ENCODE data around the gene TGFB1.

TGFB1 gene

DNA sequence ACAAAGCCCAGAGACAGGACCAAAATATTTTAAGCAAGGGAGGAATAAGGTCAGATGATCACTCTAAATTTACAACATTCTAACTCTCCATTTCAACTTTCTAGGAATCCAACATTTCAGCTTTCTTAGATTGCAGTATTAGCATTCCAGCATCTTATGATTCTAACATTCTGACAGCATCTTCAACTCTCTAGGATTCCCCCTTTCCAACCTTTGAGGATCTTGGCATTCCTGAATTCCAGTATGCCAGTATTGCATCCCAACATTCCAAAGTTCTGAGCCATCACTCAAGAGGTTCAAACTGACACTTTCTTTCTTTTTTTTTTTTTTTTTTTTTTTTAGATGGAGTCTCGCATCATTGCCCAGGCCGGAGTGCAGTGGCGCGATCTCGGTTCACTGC lies 13.8 kb downstream of the TGFB1 start:
- DNase-seq, result no peak

DNA sequence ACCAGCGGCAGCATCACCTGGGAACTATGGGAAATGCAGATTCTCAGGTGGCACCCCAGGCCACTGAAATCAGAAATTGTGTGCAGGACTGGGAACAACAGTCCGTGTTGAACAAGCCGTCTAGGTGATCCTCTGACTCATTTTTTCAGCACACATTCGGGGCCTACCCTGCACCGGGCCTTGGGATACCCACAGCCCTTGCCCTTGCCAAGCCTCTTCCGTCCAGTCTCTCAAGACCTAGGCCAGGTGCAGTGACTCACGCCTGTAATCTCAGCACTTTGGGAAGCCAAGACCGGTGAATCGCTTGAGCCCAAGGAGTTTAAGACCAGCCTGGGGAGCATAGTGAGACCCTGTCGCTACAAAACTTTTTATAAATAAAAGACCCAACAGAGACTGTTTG lies 18.3 kb downstream of the TGFB1 start:
- no peak for DNase-seq

DNA sequence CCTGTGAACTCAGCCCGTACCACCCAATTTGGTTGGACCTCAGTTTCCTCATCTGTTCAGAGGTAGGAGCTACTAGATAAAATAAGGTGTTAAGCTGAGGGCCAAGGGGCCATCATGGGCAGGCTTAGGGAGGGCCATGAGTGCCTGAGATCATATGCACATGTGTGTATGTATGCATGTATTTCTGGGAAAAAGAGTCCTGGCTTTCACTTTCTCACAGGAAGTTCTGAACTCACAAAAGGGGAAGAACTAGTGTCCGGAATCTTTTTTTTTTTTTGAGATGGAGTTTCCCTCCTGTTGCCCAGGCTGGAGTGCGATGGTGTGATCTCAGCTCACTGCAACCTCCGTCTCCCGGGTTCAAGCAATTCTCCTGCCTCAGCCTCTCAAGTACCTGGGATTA lies 18.9 kb downstream of the TGFB1 start:
- no peak for DNase-seq

DNA sequence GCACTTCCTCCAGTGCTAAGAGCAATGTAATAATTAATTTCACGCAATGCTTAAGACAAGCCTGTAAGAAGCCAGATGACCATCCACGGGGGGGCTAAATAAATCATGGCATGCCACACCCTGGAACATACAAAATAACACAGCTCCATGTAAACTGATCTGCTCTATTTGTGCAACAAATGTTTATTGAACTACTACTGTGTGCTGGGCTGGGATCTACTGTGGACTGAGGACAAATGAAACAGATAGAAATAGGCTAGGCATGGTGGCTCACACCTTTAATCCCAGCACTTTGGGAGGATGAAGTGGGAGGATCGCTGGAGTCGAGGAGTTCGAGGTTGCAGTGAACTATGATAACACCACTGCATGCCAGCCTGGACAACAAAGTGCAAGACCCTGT lies 21.3 kb downstream of the TGFB1 start:
- no peak for DNase-seq

DNA sequence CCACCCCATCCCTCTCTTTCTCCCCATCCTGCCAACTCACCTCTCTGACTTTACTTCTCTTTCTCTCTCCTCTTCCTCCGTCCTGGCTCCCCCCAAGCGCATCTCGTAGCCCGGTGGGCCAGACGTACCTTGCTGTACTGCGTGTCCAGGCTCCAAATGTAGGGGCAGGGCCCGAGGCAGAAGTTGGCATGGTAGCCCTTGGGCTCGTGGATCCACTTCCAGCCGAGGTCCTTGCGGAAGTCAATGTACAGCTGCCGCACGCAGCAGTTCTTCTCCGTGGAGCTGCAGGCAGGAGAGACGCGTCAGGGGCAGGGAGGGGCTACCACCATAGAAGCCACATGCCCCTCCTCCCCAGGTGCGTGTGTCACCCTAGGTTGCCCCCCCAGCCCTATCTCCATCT lies 21.7 kb downstream of the TGFB1 start:
- no peak for DNase-seq

DNA sequence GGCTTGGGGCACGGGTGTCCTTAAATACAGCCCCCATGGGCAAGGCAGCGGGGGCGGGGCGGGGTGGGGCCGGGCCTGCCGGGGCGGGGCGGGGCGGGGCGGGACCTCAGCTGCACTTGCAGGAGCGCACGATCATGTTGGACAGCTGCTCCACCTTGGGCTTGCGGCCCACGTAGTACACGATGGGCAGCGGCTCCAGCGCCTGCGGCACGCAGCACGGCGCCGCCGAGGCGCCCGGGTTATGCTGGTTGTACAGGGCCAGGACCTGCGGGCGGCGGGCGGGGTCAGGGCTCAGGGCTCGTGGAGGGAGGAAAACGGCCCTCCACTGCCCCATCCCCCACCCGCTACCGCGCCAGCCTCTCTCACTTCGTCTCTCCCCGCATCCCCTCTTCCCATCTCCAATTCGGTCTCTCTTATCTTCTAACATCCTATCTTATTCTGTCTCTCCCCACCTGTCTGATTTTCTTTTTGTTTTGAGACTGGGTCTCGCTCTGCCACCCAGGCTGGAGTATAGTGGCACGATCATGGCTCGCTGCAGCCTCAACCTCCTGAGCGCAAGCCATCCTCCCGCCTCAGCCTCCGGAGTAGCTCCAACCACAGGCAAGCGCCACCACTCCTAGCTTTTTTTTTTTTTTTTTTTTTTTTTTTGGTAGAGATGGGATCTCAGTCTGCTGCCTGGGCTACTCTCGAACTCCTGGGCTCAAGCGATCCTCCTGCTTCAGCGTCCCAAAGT lies 22.6 kb downstream of the TGFB1 start:
- DNase-seq, result no peak

DNA sequence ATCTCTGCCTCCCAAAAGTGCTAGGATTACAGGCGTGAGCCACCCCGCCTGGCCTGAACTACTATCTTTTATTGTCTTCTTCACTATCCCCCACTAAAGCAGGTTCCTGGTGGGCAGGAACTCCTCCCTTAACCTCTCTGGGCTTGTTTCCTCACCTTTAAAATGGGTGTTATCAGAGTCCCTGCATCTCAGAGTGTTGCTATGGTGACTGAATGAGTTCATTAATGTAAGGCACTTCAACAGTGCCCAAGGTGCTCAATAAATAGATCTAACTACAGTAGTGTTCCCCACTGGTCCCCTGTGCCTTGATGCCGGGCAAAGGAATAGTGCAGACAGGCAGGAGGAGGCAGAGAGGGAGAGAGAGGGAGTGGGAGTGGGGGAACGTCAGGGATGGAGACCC lies 23.2 kb downstream of the TGFB1 start:
- DNase-seq, result no peak

DNA sequence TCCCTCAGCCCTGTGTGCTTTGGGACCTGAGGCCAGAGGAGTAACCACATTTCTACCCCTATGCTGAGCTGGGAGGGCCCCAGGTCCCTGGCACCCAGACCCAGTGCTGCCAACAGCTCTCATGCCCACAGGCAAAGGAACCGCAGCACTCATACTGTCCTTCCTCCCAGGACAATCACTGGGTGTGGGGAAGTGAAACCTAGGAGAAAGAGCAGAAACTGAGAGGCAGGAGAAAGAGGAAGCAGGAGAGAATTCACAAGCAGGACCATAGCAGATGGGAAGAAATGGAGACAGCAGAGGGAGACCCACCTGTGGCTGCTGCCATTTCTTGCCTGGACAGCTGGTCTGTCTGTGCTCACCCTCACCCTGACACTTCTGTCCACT lies 24.9 kb downstream of the TGFB1 start:
- DNase-seq, result no peak

DNA sequence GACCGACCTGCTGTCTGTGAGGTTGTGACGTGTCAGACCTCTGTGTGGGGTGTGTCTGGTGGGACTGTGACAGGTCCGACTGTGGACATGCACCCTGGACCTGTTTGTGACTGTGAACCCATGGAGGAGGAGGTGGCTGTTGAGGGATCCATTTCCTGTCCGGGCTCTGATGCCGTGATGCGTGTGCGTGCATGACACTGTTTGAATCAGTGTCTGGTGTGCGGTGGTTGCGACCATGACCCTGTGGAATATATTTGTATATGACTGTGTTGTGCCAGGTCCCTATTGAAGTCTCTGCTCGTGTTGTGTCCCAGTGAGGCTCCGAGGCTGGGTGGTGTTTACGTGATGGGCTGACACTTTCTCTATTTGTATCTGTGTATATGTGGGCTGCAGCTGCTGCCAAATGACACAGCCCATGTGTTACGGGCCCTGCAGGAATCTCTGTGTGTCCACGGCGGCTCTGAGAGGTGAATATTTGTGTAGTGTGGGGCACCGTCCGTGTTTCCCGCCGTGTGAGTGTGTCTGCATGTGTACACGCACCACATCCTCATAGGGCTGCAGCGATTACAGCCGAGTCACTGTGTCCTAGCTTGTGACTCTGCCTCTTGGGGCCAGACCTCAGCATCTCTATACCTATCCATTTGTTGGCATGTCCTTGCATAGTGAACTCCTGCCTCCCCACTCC lies 25.4 kb downstream of the TGFB1 start:
- no peak for DNase-seq

DNA sequence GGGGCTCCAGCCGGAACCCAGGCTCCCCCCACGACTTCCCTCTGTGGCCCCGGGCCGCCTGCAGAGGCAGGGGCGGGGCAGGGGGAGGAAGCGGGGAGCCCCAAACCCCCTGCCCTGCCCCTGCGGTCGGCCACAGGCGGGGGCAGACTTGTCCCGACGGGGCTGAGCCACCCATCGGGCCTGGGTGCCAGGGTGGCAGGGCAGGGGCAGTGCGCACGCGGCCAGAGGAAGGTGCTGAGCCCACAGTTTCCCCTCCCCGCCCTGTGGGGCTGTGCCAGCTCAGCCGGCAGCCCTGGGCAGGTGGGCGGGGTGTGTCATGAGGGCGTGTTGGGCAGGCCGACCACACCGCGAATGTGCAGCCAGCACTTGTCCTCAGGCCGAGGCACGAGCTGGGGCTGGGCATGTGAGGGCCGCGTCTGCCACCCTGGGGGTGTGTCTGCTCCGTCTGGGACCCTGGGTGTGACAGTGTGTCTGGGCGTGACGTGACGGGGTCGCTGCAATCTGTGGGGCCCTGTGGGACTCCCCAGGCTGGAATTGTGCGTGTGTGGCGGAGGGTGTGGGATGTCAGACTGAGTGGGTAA lies 26.1 kb downstream of the TGFB1 start:
- peak; percentile 80 to 86 for DNase-seq

DNA sequence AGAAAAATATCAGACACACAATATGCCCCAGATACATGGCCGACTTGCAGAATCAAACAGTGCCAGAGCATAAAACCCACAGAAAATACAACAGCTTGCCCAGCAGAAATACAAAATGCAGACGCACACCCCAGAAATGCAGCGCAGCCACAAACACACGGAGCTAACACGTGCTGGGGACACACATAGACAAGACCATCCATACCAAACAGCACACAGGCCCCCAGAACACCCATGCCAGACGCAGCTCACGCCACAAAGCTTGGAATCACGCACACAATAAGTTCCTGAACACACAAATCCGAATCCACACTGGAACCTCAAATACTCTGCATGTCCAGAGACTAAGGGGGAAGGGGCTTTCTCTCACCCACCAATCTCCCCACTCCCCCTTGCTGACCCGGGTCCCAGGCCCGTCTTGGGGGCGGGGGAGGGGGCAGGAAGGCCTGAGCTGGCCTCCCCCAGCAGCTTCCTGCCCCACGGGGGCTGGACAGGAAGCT lies 26.6 kb downstream of the TGFB1 start:
- DNase-seq, result no peak

DNA sequence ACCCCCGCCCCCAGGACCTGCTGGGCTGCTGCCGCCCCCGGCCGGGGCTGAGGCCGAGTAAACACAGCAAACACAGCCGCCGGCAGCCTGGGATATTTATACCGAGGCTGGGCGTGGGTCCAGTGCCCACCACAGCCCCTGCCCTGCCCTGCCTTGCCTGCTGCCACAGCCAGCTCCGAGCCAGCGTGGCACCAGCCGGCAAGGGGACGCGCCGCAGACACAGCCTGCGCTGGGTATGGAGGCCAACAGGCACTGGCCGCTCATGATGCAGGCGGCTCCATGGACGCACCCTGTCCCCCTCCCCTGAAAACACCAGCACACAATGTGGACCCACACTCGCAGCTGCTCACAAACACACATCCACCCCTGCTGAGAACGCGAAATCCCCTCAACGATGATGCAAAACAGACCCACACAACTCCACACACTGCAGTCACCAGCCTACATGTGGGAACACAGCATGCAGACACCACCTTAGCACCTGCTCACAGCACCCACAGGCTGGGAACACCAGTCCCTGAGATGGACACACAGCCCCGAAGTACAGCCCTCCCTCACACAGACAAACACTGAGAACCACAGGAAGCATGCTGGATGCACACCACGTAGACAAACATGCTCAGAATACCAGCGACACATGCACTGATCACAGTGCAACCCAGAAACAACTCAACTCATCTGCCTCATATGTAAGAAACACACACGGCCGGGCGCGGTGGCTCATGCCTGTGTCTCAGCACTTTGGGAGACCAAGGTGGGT lies 27.6 kb downstream of the TGFB1 start:
- no peak for DNase-seq

DNA sequence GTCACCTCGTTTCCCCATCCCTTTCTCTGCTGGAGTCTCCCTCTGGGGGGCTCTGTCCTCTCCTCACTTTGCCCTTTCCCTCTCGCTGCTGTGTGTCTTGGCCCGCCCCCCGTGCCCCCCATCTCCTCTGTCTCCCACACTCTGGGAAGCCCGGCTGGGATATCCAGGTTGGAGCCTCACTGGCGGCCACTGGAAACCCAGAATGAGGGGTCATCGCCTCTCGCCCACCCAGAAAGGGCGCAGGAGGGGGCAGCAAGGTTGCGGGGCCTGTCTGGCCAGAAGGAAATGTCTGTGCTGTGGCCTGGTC lies 28.1 kb downstream of the TGFB1 start:
- no peak for DNase-seq

DNA sequence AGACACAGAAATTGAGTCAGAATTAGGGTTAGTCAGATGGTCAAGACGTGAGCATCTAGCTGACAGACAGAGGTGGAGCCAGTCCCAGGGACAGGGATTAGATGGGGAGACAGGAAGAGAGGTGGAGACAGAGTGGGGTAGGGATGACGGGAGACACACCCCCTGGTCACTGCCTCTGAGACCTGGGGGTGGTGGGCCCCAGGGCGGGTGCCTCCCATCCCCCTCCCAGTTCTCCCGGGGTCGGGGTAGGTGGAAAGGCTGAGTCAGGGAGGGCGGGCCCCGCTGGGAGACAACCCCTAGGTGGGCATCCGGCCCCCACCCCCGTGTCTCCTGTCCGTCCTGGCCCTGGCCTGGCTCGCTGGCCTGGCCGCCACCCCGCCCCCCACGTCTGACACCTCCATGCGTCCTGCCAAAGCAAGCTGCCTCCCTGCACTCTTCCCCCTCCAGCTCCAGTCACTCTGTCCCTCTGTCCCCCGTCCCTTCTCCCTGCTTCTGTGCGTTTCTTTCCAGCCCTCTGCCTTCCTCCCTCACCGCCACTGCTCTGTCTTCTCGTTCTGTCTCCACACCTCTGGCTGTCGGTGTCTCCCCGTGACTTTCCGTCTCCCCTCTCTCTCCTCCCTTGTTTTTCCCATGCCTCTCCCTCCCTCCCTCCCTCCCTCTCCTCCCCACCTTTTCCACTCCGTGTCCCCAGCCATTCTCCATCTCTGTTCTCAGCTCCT lies 28.6 kb downstream of the TGFB1 start:
- no peak for DNase-seq

DNA sequence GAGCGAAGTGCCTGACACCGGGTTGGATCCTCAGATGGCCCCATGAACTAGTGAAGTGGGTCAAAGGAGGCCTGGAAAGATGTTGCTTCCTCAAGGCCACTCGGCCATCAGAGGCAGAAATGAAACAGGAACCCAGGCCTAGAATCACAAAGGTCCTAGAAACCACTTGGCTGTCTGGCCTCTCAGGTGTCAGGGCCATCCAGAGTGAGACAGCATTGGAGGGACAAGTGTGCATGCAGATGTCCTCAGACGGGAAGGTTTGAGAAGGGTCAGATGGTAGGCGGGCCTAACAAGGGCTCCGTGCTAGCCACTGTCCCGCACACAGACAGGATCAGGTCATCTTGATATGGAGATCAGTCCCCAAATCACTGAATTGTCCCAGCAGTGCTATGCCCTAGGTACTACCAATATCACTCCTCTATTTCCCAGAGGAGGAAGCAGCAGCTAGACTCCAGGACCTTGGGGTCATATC lies 29.5 kb downstream of the TGFB1 start:
- DNase-seq, result no peak

DNA sequence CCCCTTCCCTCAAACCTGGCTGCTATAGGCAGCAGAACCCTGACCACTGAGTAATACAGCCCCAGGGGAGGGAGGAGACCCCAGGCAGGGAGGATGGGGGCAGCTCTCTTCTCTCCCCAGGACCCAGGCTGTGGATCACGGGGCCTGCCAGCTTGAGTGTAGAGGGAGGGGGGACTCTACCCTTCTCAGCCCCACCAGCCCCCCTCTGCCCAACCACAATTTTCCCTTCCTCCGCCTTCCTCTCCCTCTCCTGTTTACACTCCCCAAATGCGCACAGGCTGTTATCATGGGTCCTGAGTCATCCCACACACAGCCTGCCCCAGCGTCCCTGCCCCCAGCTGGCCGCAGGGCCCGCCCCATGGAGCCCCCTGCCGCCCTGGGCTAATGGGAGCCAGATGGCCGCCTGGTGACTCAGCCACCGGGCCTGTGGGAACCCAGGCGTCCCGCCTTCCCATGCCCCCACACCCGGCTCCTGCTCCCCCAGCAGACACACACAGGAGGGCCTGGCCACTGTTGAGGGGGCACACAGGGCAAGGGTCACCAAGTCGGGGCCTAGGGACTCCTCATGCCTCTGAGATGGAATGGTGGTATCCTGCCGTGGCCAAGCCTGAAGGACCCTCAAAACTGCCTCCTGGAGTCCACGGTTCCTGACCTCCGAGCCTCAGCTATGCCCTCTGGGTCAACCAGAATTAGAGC lies 30.1 kb downstream of the TGFB1 start:
- no peak for DNase-seq

DNA sequence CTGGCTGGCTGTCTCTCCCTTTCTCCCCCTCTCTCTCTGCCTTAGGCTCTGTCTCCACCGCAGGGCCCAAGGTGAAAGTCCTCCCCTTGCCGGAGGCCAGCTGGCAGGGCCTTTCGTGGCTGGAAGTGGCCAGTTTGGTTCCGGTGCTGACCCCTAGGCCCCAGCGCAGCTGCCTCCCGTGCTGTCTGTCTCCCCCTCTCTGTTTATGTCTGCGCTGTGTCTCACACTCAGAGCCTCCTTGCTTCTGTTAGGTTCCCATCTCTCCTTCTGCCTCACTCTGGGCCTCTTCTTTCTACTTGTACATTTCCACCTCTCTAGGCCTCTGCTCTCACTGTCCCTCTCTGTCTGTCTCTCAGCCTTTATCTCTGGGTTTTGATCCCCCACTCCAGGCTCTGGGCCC lies 30.7 kb downstream of the TGFB1 start:
- no peak for DNase-seq

DNA sequence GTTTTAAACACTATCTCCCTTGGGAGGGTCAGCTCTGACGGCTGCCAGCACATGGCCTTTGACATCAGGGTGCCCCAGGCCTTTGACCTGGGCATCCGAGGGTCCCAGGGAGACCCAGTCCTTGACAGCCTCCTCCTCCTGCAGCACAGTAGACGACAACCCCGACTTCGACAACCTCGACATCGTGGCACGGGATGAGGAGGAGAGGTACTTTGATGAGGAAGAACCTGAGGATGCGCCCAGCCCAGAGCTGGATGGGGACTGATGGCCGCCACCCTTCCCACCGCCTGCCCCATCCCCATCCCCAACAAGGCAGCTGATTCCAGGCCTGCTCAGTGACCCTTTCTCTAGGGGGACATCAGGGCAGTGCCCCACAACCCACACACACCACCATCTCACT lies 31.3 kb downstream of the TGFB1 start:
- DNase-seq, result no peak

DNA sequence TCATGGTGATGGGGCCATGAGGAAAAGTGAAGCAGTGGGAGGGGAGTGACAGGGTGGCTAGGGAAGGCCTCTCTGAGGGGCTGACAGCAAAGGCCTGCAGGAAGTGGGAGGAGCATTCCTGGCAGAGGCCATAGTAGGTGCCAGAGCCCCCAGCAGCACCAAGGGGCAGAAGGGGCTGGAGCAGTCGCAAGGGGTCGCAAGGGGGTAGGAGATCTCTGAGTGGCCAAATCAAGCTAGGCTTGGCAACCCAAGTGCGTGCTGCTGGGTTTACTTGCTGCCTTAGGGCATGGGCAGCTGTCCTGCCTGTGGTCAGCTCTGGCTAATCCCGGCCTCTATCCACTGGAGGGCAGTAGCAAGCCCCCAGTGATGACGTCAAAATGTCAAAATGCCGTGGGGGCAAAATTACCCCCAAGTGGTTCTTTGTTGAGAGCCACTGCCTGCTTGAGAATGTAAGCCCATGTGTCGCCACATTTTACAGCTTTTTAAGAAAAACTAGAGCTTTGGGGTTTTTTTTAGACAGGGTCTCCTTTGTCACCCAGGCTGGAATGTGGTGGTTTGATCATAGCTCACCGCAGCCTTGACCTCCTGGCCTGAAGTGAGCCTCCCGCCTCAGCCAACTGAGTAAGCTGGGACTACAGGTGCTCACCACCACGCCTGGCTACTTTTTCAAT lies 32.0 kb downstream of the TGFB1 start:
- DNase-seq, result no peak

DNA sequence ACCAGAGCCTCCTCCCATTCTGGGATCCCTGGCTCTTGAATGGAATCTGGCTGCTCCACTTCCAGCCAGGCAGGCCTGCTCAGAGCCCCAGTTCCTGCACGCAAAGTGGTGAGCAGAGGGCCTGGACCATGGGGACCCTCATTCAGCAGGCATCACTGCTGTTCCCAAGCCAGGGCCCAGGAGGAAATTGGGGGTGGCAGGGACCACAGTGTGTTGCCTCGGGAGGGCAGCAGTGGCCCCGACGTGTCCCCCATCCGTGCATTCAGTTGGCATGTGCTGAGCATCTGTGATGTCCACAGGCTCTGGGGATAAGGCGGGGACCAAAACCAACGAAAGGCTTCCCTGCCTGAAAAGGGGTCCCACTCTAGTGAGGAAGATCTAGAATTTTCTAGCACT lies 32.5 kb downstream of the TGFB1 start:
- DNase-seq, result no peak

DNA sequence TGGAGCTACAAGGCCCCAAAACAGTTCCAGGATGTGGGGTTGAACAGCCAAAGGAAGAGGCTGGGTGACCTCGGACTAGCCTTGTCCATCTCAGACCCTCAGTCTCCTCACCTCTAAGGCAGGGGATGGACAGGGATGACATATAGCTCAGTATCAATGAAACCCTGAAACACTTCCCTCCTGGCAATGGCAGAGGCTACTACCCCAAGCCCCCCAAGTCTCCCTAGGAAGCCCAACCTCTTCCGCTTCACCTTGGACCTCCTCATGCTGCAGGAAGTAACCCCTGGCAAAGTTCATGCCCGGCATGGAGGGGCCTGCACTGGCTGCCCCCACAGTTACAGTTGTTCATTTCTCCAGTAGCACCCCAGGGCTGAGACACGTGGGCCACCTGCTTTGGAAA lies 33.2 kb downstream of the TGFB1 start:
- no peak for DNase-seq

DNA sequence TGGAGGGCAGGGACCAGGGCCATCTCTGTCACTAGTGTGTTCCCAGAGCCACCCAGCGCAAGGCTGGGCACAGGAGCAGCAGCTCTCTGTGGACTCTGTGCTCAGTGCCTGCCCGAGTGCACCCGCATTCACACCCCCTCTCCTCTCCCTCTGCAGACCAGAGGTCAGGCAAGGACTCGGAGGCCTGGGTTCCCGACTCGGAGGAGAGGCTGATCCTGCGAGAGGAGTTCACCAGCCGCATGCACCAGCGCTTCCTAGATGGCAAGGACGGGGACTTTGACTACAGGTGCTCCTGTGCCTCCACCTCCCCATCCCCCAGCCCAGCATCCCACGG lies 33.6 kb downstream of the TGFB1 start:
- no peak for DNase-seq
